Smooth muscle cell (in vitro differentiated cells): ENCODE measurements around the gene DUSP23. TPM values are rescaled to one million over a fixed set of nuclear protein-coding genes. Genes with fewer than 3 reads are reported as not detected.

Experiments
- DNase-seq: peaks from one replicate; lab custom pipeline; 2025; ENCODE audit not compliant: unreplicated experiment; lab: John Stamatoyannopoulos, UW
- H2AFZ ChIP-seq: fragments of 200-600 bp; sonication (generic); 2 replicates; pipeline ENCODE4 v1.6.0; 2016; ENCODE audit warnings: antibody characterized with exemption, low read depth, mild to moderate bottlenecking
- H3F3A ChIP-seq: fragments of 200-600 bp; sonication (generic); 2 replicates; pipeline ENCODE4 v1.6.0; 2017; ENCODE audit warnings: antibody characterized with exemption, low read depth
- H3K27ac ChIP-seq: fragments of 200-600 bp; sonication (generic); 2 replicates; pipeline ENCODE4 v1.5.1; 2016; ENCODE audit warnings: low read depth, mild to moderate bottlenecking
- H3K27me3 ChIP-seq: fragments of 200-600 bp; sonication (generic); 2 replicates; pipeline ENCODE4 v1.6.1; 2016; ENCODE audit warnings: low read depth, mild to moderate bottlenecking
- H3K36me3 ChIP-seq: fragments of 200-600 bp; sonication (generic); 2 replicates; pipeline ENCODE4 v1.5.1; 2016; ENCODE audit warnings: low read depth
- H3K4me1 ChIP-seq: fragments of 200-600 bp; sonication (generic); 2 replicates; pipeline ENCODE4 v1.5.1; 2016; ENCODE audit warnings: low read depth
- H3K4me2 ChIP-seq: fragments of 200-600 bp; sonication (generic); 2 replicates; pipeline ENCODE4 v1.6.0; 2016; ENCODE audit warnings: mild to moderate bottlenecking
- H3K4me3 ChIP-seq: fragments of 200-600 bp; sonication (generic); 2 replicates; pipeline ENCODE4 v1.5.1; 2016; ENCODE audit warnings: mild to moderate bottlenecking
- H3K79me2 ChIP-seq: fragments of 200-600 bp; sonication (generic); 2 replicates; pipeline ENCODE4 v1.6.0; 2016; ENCODE audit warnings: low read depth, mild to moderate bottlenecking
- H3K9ac ChIP-seq: fragments of 200-600 bp; sonication (generic); 2 replicates; pipeline ENCODE4 v1.6.0; 2016; ENCODE audit warnings: low read depth
- H3K9me3 ChIP-seq: fragments of 200-600 bp; sonication (generic); replicated peaks from 2 replicates; pipeline ENCODE4 v1.5.1; 2016; ENCODE audit warnings: low read depth
- H4K20me1 ChIP-seq: fragments of 200-600 bp; sonication (generic); 2 replicates; pipeline ENCODE4 v1.6.0; 2016; ENCODE audit warnings: low read depth
- CTCF ChIP-seq: fragments of 200-600 bp; sonication (generic); IDR thresholded peaks from 2 replicates; pipeline ENCODE4 v1.5.1; 2017; ENCODE audit warnings: borderline replicate concordance, mild to moderate bottlenecking, antibody characterized with exemption; ENCODE audit not compliant: insufficient read depth, poor library complexity, severe bottlenecking
- WGBS: methylation state at CpG from one replicate; pipeline ENCODE4 v1.1.7; 2016; ENCODE audit warnings: low lambda C conversion rate; 5-methylcytosine and 5-hydroxymethylcytosine counted together
- polyA plus RNA-seq: library from polyadenylated mRNA; unstranded; fragments of >200 nt; fragmentation: Nextera tagmentation; extraction: Ambion mirVana; gene quantifications from 2 replicates; pipeline ENCODE4 v1.2.1, GENCODE V29; 2016
- total RNA-seq: library from RNA; depleted of rRNA; stranded (reverse); fragments of >200 nt; gene quantifications from 2 replicates; pipeline ENCODE4 v1.2.3, GENCODE V29; 2014

DUSP23 gene
- total and polyA plus RNA-seq, 2 experiments from 2014 or later, result 32.9 to 41.4 TPM

- WGBS, result 89% methylated on average over 3 of the region's 3 CpGs
- Histone ChIP-seq H3K27ac (peak overlapping the region; percentile 81), H3K79me2 (no peaks in the 10 kb centered on the region)
Observed at GRCh38 chr1:159828176-159828575, 47.4 kb downstream of the DUSP23 start.

GRCh38 chr1:159828581-159829272 lies 48.0 kb downstream of the DUSP23 start:
- Histone ChIP-seq H3K9me3 (no peaks in the 10 kb centered on the region), H3K27ac (peak overlapping the region; percentile 81)
- no peak for TF ChIP-seq CTCF

More at GRCh38 chr1:159828176-159828575, 47.4 kb downstream of the DUSP23 start:
- H3F3A ChIP-seq, result no peaks in the 10 kb centered on the region
- no peak overlapping the region for H3K4me2 ChIP-seq
- peaks cover 26% of the 10 kb centered on the region for H3K4me1 ChIP-seq
- DNase-seq, result no peak
- H3K4me3 ChIP-seq, result no peak overlapping the region
- H3K9me3 ChIP-seq, result no peaks in the 10 kb centered on the region
- no peaks in the 10 kb centered on the region for H3K36me3 ChIP-seq
- no peak overlapping the region for H3K9ac ChIP-seq
- H2AFZ ChIP-seq, result no peak overlapping the region
- TF ChIP-seq CTCF, result no peak
- no peaks in the 10 kb centered on the region for H4K20me1 ChIP-seq
- H3K27me3 ChIP-seq, result no peaks in the 10 kb centered on the region

GRCh38 chr1:159829273-159829634 lies 48.5 kb downstream of the DUSP23 start:
- no peak overlapping the region for H3K9ac ChIP-seq
- WGBS, result 49% methylated on average over 3 of the region's 3 CpGs
- no peak for DNase-seq
- no peaks in the 10 kb centered on the region for H3K36me3 ChIP-seq
- peak overlapping the region; percentile 21 for H3K4me2 ChIP-seq
- no peak overlapping the region for H3K4me3 ChIP-seq
- peaks cover 18% of the 10 kb centered on the region for H3K4me1 ChIP-seq
- no peaks in the 10 kb centered on the region for H3K79me2 ChIP-seq
- H3K27me3 ChIP-seq, result no peaks in the 10 kb centered on the region
- peak; percentile 30 for TF ChIP-seq CTCF
- no peaks in the 10 kb centered on the region for H4K20me1 ChIP-seq
- no peaks in the 10 kb centered on the region for H3K9me3 ChIP-seq
- peak overlapping the region; percentile 81 for H3K27ac ChIP-seq
- no peaks in the 10 kb centered on the region for H3F3A ChIP-seq
- H2AFZ ChIP-seq, result no peak overlapping the region

More at GRCh38 chr1:159828581-159829272, 48.0 kb downstream of the DUSP23 start:
- H3K4me1 ChIP-seq, result peaks cover 20% of the 10 kb centered on the region
- no peaks in the 10 kb centered on the region for H3K27me3 ChIP-seq
- H4K20me1 ChIP-seq, result no peaks in the 10 kb centered on the region
- no peak overlapping the region for H3K4me3 ChIP-seq
- no peak for DNase-seq
- 48% methylated on average over 11 of the region's 11 CpGs for WGBS
- no peaks in the 10 kb centered on the region for H3K79me2 ChIP-seq
- H3K4me2 ChIP-seq, result peak overlapping the region; percentile 21
- no peak overlapping the region for H3K9ac ChIP-seq
- H2AFZ ChIP-seq, result no peak overlapping the region
- H3K36me3 ChIP-seq, result no peaks in the 10 kb centered on the region
- H3F3A ChIP-seq, result no peaks in the 10 kb centered on the region
